HepG2 (cell line): ENCODE results near the gene TMEM184B.

Source experiments
- BHLHE40 ChIP-seq: IDR thresholded peaks from 2 replicates; pipeline ENCODE4 v1.6.1; 2011; ENCODE audit warnings: low read length, improper control_type of control experiment
- CTCF ChIP-seq: sonication (generic); formaldehyde crosslinking; IDR thresholded peaks from 2 replicates; pipeline ENCODE4 v1.5.0; 2020; ENCODE audit warnings: mild to moderate bottlenecking, missing genetic modification reagents, moderate library complexity
- JDP2 ChIP-seq: sonication (generic); formaldehyde crosslinking; IDR thresholded peaks from 2 replicates; pipeline ENCODE4 v1.8.1; 2022; ENCODE audit warnings: missing genetic modification reagents, borderline replicate concordance
- PHF5A ChIP-seq: IDR thresholded peaks from one replicate; pipeline ENCODE4 v1.6.1; 2018; ENCODE audit warnings: low read depth, missing genetic modification reagents; ENCODE audit not compliant: unreplicated experiment
- SMC3 ChIP-seq: IDR thresholded peaks from 2 replicates; pipeline ENCODE4 v1.6.1; 2011; ENCODE audit warnings: low read length, improper control_type of control experiment
- TEAD2 ChIP-seq: sonication (generic); formaldehyde crosslinking; IDR thresholded peaks from 2 replicates; pipeline ENCODE4 v1.9.0; 2021; ENCODE audit warnings: missing genetic modification reagents
- ZBTB43 ChIP-seq: sonication (generic); formaldehyde crosslinking; conservative IDR thresholded peaks from 2 replicates; pipeline ENCODE4 v1.4.0; 2020; ENCODE audit warnings: missing genetic modification reagents
- ZNF720 ChIP-seq: sonication (generic); formaldehyde crosslinking; IDR thresholded peaks from 2 replicates; pipeline ENCODE4 v1.4.0; 2020; ENCODE audit warnings: missing genetic modification reagents

GRCh38 chr22:38270091-38270992, 2.5 kb downstream of the TMEM184B start:
- TF ChIP-seq SMC3 (no peak), BHLHE40 (no peak), TEAD2 (CRISPR knock-in tag) (no peak), PHF5A (no peak), CTCF (CRISPR knock-in tag) (no peak), ZNF720 (no peak), JDP2 (CRISPR knock-in tag) (no peak), ZBTB43 (CRISPR knock-in tag) (no peak)
